Neural cell (in vitro differentiated cells): Measurements from ENCODE around the gene MSI2.

Experiments used
- CTCF ChIP-seq: fragments of 450-650 bp; IDR thresholded peaks from 2 replicates; pipeline ENCODE4 v1.5.1; 2014; ENCODE audit warnings: antibody characterized with exemption, mild to moderate bottlenecking, moderate library complexity; ENCODE audit not compliant: poor library complexity, severe bottlenecking
- EP300 ChIP-seq: fragments of 450-650 bp; conservative IDR thresholded peaks from 2 replicates; pipeline ENCODE4 v1.6.1; 2014; ENCODE audit warnings: antibody characterized with exemption, mild to moderate bottlenecking, moderate library complexity; ENCODE audit not compliant: poor library complexity, severe bottlenecking
- EZH2 ChIP-seq: fragments of 200-600, 300-800 bp; shearing (Covaris generic), sonication (generic); IDR thresholded peaks from 2 replicates; pipeline ENCODE4 v1.6.1; 2014; ENCODE audit warnings: antibody characterized with exemption, low read length, borderline replicate concordance, mild to moderate bottlenecking; ENCODE audit not compliant: insufficient read depth, poor library complexity, severe bottlenecking
- MXI1 ChIP-seq: fragments of 450-650 bp; conservative IDR thresholded peaks from 2 replicates; pipeline ENCODE4 v1.6.1; 2014; ENCODE audit warnings: antibody characterized with exemption, mild to moderate bottlenecking; ENCODE audit not compliant: poor library complexity, severe bottlenecking

GRCh38 chr17:57485916-57486881 lies 229.9 kb downstream of the MSI2 start:
- TF ChIP-seq CTCF (no peak), MXI1 (no peak), EZH2 (no peak), EP300 (no peak)
